H1 (cell line): ENCODE measurements around the gene KCTD10. TPM values are rescaled to one million over a fixed set of nuclear protein-coding genes. Genes with fewer than 3 reads are reported as not detected.

ENCODE experiments used
- CTCF ChIA-PET: fragments of 300-600 bp; sonication (Branson Sonifier 250); formaldehyde crosslinking; loops from one replicate; lab custom pipeline; 2021; ENCODE audit not compliant: partially characterized antibody; lab: Charles Lee
- POLR2A ChIA-PET: fragments of 300-600 bp; sonication (Branson Sonifier 250); formaldehyde crosslinking; loops from one replicate; lab custom pipeline; 2021; ENCODE audit warnings: inconsistent platforms; ENCODE audit not compliant: partially characterized antibody; lab: Charles Lee
- DNase-seq, 2 experiments: peaks; one replicate each; pipeline versions ENCODE4 v3.0.0 to v3.0.0-alpha.2; 2010 to 2022; ENCODE audit warnings: low spot score in 2 of 2, low read depth in 1 of 2, mixed read lengths in 1 of 2
- FAIRE-seq: peaks from 2 replicates; lab custom pipeline; 2011; peaks lifted over from hg19 to GRCh38; lab: Jason Lieb, UNC
- H2AFZ ChIP-seq: 2 replicates; pipeline ENCODE4 v1.8.1; 2012; ENCODE audit warnings: low read length, inconsistent platforms
- H2AK5ac ChIP-seq: 2 replicates; pipeline ENCODE4 v1.6.1; 2013; ENCODE audit warnings: low read depth, low read length
- H2BK120ac ChIP-seq: replicated peaks from 2 replicates; pipeline ENCODE3; 2013; ENCODE audit warnings: low read depth, low read length, inconsistent platforms
- H2BK12ac ChIP-seq: 2 replicates; pipeline ENCODE4 v1.6.1; 2013; ENCODE audit warnings: low read depth, low read length
- H2BK15ac ChIP-seq: 2 replicates; pipeline ENCODE4 v1.6.1; 2013; ENCODE audit warnings: low read length
- H2BK20ac ChIP-seq: 2 replicates; pipeline ENCODE4 v1.6.1; 2013; ENCODE audit warnings: low read length
- H2BK5ac ChIP-seq: 2 replicates; pipeline ENCODE4 v1.6.1; 2013; ENCODE audit warnings: low read depth, low read length
- H3K14ac ChIP-seq: 2 replicates; pipeline ENCODE4 v1.6.1; 2013; ENCODE audit warnings: inconsistent platforms; ENCODE audit not compliant: insufficient read length
- H3K18ac ChIP-seq: 2 replicates; pipeline ENCODE4 v1.6.1; 2013; ENCODE audit warnings: low read length; ENCODE audit errors: extremely low read depth
- H3K23ac ChIP-seq: 2 replicates; pipeline ENCODE4 v1.6.1; 2013; ENCODE audit warnings: inconsistent platforms; ENCODE audit not compliant: insufficient read length
- H3K23me2 ChIP-seq: 2 replicates; pipeline ENCODE4 v1.6.1; 2013; ENCODE audit warnings: low read depth, low read length
- H3K27ac ChIP-seq: 2 replicates; pipeline ENCODE4 v1.6.1; 2011; ENCODE audit warnings: low read depth, low read length, inconsistent platforms
- H3K27me3 ChIP-seq, 4 experiments: replicated peaks in 1 of 4; 1 replicate in 1 of 4; 2 replicates in 3 of 4; pipeline versions ENCODE4 v1.6.1 to v1.8.1; 2011 to 2013; ENCODE audit warnings: low read length in 3 of 4, mild to moderate bottlenecking in 3 of 4, inconsistent platforms in 2 of 4, mixed read lengths in 2 of 4, moderate library complexity in 1 of 4; ENCODE audit not compliant: control insufficient read depth in 3 of 4, insufficient read depth in 3 of 4; ENCODE audit errors: extremely low read depth in 1 of 4
- H3K36me3 ChIP-seq, 4 experiments: 2 replicates each; pipeline versions ENCODE4 v1.6.1 to v1.8.1; 2011 to 2013; ENCODE audit warnings: mild to moderate bottlenecking in 4 of 4, low read length in 3 of 4, moderate library complexity in 2 of 4, control low read depth in 1 of 4, inconsistent platforms in 1 of 4; ENCODE audit not compliant: insufficient read depth in 4 of 4, control insufficient read depth in 2 of 4
- H3K4ac ChIP-seq: replicated peaks from 2 replicates; pipeline ENCODE3; 2013; ENCODE audit warnings: low read length, low read depth, mixed read lengths, inconsistent platforms; ENCODE audit not compliant: insufficient read length
- H3K4me1 ChIP-seq, 4 experiments: replicated peaks in 1 of 4; 1 replicate in 1 of 4; 2 replicates in 3 of 4; pipeline versions ENCODE4 v1.6.1 to v1.8.1; 2011 to 2013; ENCODE audit warnings: low read length in 3 of 4, inconsistent platforms in 2 of 4, mixed read lengths in 1 of 4; ENCODE audit not compliant: insufficient read depth in 4 of 4, control insufficient read depth in 3 of 4
- H3K4me2 ChIP-seq, 2 experiments: 2 replicates each; pipeline versions ENCODE4 v1.6.1 to v1.8.1; 2011 to 2013; ENCODE audit warnings: low read depth in 2 of 2, low read length in 2 of 2, control low read depth in 1 of 2, inconsistent platforms in 1 of 2, mild to moderate bottlenecking in 1 of 2; ENCODE audit not compliant: insufficient read depth in 1 of 2
- H3K4me3 ChIP-seq, 4 experiments: fragments of 200-600, 300-600 bp in 1 of 4; sonication (generic), shearing (Covaris generic), sonication (Bioruptor Twin) in 1 of 4; 2 replicates each; pipeline versions ENCODE4 v1.5.1 to v1.8.1; 2011 to 2016; ENCODE audit warnings: low read length in 4 of 4, low read depth in 3 of 4, control low read depth in 2 of 4, inconsistent platforms in 2 of 4, mild to moderate bottlenecking in 2 of 4, mixed read lengths in 1 of 4, moderate library complexity in 1 of 4; ENCODE audit not compliant: insufficient read depth in 2 of 4; ENCODE audit errors: extremely low read depth in 1 of 4
- H3K56ac ChIP-seq: replicated peaks from 2 replicates; pipeline ENCODE3; 2013; ENCODE audit warnings: low read depth, mild to moderate bottlenecking, mixed read lengths, low read length, inconsistent platforms; ENCODE audit not compliant: insufficient read length
- H3K79me1 ChIP-seq: 2 replicates; pipeline ENCODE4 v1.6.1; 2013; ENCODE audit warnings: low read depth, low read length, control low read depth
- H3K79me2 ChIP-seq, 2 experiments: 2 replicates each; pipeline versions ENCODE4 v1.6.1 to v1.8.1; 2012 to 2013; ENCODE audit warnings: low read length in 2 of 2, mild to moderate bottlenecking in 2 of 2, inconsistent platforms in 1 of 2; ENCODE audit not compliant: insufficient read depth in 2 of 2, control insufficient read depth in 1 of 2
- H3K9ac ChIP-seq, 4 experiments: replicated peaks in 1 of 4; 1 replicate in 1 of 4; 2 replicates in 3 of 4; pipeline versions ENCODE4 v1.6.1 to v1.8.1; 2011 to 2013; ENCODE audit warnings: low read depth in 3 of 4, low read length in 3 of 4, control low read depth in 2 of 4, mild to moderate bottlenecking in 2 of 4, moderate library complexity in 2 of 4, inconsistent platforms in 1 of 4; ENCODE audit errors: extremely low read depth in 1 of 4
- H3K9me3 ChIP-seq, 2 experiments: 2 replicates each; pipeline versions ENCODE4 v1.6.1 to v1.8.1; 2012 to 2013; ENCODE audit warnings: mild to moderate bottlenecking in 2 of 2, moderate library complexity in 2 of 2, control low read depth in 1 of 2, inconsistent platforms in 1 of 2, low read depth in 1 of 2, low read length in 1 of 2, mixed read lengths in 1 of 2; ENCODE audit not compliant: insufficient read depth in 2 of 2
- H4K20me1 ChIP-seq, 2 experiments: replicated peaks in 1 of 2; 2 replicates each; pipeline versions ENCODE3 to v1.8.1; 2011 to 2013; ENCODE audit warnings: inconsistent platforms in 2 of 2, low read length in 2 of 2, mild to moderate bottlenecking in 1 of 2; ENCODE audit not compliant: insufficient read depth in 2 of 2, control insufficient read depth in 1 of 2
- H4K5ac ChIP-seq: 2 replicates; pipeline ENCODE4 v1.6.1; 2013; ENCODE audit warnings: low read length, low read depth, mixed read lengths, inconsistent platforms; ENCODE audit not compliant: insufficient read length
- H4K8ac ChIP-seq: 2 replicates; pipeline ENCODE4 v1.8.0; 2013; ENCODE audit warnings: mild to moderate bottlenecking, moderate library complexity, low read length, inconsistent platforms; ENCODE audit not compliant: insufficient read depth; ENCODE audit errors: extremely low read depth
- H4K91ac ChIP-seq: replicated peaks from 2 replicates; pipeline ENCODE3; 2013; ENCODE audit warnings: low read length, mixed read lengths, inconsistent platforms; ENCODE audit not compliant: insufficient read length
- TCF12 ChIP-seq: IDR thresholded peaks from 2 replicates; pipeline ENCODE4 v1.6.1; 2011; ENCODE audit warnings: low read depth, mild to moderate bottlenecking, low read length
- WGBS, 2 experiments: shearing (Covaris generic) in 1 of 2; methylation state at CpG; one replicate each; pipeline versions ENCODE4 v1.1.6 to v1.1.7; 2013 to 2015; ENCODE audit warnings: low lambda C conversion rate in 2 of 2, mixed read lengths in 2 of 2, inconsistent platforms in 1 of 2, low coverage in 1 of 2, missing lambda C conversion rate in 1 of 2; ENCODE audit not compliant: insufficient replicate concordance in 2 of 2, insufficient coverage in 1 of 2, insufficient read length in 1 of 2; ENCODE audit errors: extremely low coverage in 1 of 2, missing lambda C conversion rate in 1 of 2; 5-methylcytosine and 5-hydroxymethylcytosine counted together
- polyA plus RNA-seq, 7 experiments: library from polyadenylated mRNA; depleted of rRNA in 3 of 7; stranded (reverse) in 5 of 7; unstranded in 2 of 7; fragments of >200 nt in 5 of 7; fragments of 200-250 nt in 2 of 7; gene quantifications; 1 replicate in 5 of 7; 2 replicates in 1 of 7; 4 replicates in 1 of 7; pipeline versions ENCODE4 v1.2.1 to v1.2.3, GENCODE V29; 2011 to 2013; ENCODE audit warnings: missing spikeins in 2 of 7, mixed read lengths in 2 of 7
- total RNA-seq: library from RNA; stranded (reverse); fragmentation: NEBNext Ultra II Directional; extraction: Animal tissue kit (Norgen Biotek cat#: 25700); gene quantifications from 2 replicates; pipeline ENCODE4 v1.2.1, GENCODE V29; 2021

Gene KCTD10
- total and polyA plus RNA-seq, 2 of the 8 experiments (the other 6 are each of a cell fraction or from before 2014, with no cell fraction given): 45.3 to 52.4 TPM

DNA sequence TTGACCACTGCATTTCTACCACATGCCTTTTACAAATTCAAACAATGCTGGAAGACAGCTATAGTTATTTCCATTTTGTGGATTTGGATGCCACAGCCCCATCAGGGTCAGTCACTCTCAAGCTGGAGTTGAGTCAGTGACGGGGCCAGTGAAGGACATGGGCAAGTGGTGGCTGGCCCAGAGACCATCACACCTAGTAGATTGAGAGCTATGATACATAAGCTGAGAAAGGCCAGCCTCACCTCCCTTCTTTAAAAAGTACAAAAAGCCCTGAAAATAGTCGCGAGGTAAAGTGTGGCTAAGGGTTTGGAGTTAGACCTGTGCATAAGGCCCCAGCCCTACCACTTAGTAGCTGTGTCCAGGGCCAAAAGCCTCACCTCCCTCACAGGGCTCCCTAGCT is 4.1 kb downstream of the KCTD10 start:
- WGBS, 2 experiments: 91% methylated on average over 3 of the region's 3 CpGs; no CpG with 5 or more reads in 1 of the 2 experiments

More for the DNA sequence above, 4.1 kb downstream of the KCTD10 start:
- no peak for TF ChIP-seq TCF12
- TF ChIP-seq, all 59 proteins: peak for 0
- Histone ChIP-seq H3K18ac (no peak overlapping the region), H3K79me1 (peaks cover 29% of the 10 kb centered on the region), H3K23me2 (peaks cover 10% of the 10 kb centered on the region), H2BK12ac (no peak overlapping the region), H3K4me2 (no peak overlapping the region), H3K79me2 (peaks cover 47 to 90% of the 10 kb centered on the region in 2 experiments), H3K4ac (no peak overlapping the region), H3K27me3 (no peaks in the 10 kb centered on the region), H3K27ac (no peak overlapping the region), H3K4me3 (no peak overlapping the region), H3K23ac (no peak overlapping the region), H2AFZ (no peak overlapping the region), H3K4me1 (peaks cover 0 to 9% (median 5%) of the 10 kb centered on the region in 4 experiments; a peak in 4 of 7 replicates), H2BK20ac (no peak overlapping the region), H3K36me3 (peaks cover 4 to 15% (median 9%) of the 10 kb centered on the region in 4 experiments; a peak in 7 of 8 replicates), H4K5ac (no peak overlapping the region), H3K9me3 (no peaks in the 10 kb centered on the region), H4K8ac (no peak overlapping the region), H2BK15ac (no peak overlapping the region), H4K91ac (no peak overlapping the region), H2AK5ac (no peak overlapping the region), H4K20me1 (peaks cover 8 to 39% of the 10 kb centered on the region in 2 experiments), H2BK5ac (no peak overlapping the region), H3K56ac (no peak overlapping the region), H3K9ac (no peak overlapping the region), H2BK120ac (no peak overlapping the region), H3K14ac (no peak overlapping the region)
- ChIA-PET CTCF (interaction anchor here (0.8 to 19.5 kb wide), 10 partner anchors 10 to 300 kb away, joined by 3 to 245 read pairs (median 4); no protein-coding TSS in a partner anchor), POLR2A (interaction anchor here (1.0 to 3.5 kb wide), 2 partner anchors 9 to 10 kb away, joined by 5 to 25 read pairs; no protein-coding TSS in a partner anchor)
- no peak for FAIRE-seq
- no peak for DNase-seq
